Gastroesophageal sphincter (tissue), 4 donors: ENCODE data around the gene CPNE9. TPM values are rescaled to one million over a fixed set of nuclear protein-coding genes. Genes with fewer than 3 reads are reported as not detected.
A peak's percentile ranks its signal among the peaks of the same experiment; 100 is the strongest.

Experiments
- ATAC-seq: fragments of 150-250 bp; one replicate; pipeline ENCODE4 v1.9.1; 2016; ENCODE audit warnings: mild to moderate bottlenecking, moderate library complexity
- H3K27ac ChIP-seq, 4 donors: fragments of 200-600 bp; sonication (generic) in 3 of 4; 1 replicate in 3 of 4; 2 replicates in 1 of 4; pipeline ENCODE4 v1.5.1; 2016 to 2019
- H3K27me3 ChIP-seq: fragments of 200-600 bp; sonication (generic); one replicate; pipeline ENCODE4 v1.5.1; 2019
- H3K36me3 ChIP-seq, 2 donors: fragments of 200-600 bp; sonication (generic); one replicate each; pipeline ENCODE4 v1.5.1; 2019; ENCODE audit warnings: control low read depth in 1 of 2
- H3K4me1 ChIP-seq, 3 donors: fragments of 200-600 bp; sonication (generic); 1 replicate in 2 of 3; 2 replicates in 1 of 3; pipeline ENCODE4 v1.5.1; 2016 to 2019; ENCODE audit warnings: control low read depth in 2 of 3
- H3K4me3 ChIP-seq, 2 donors: fragments of 200-600 bp; sonication (generic); one replicate each; pipeline ENCODE4 v1.5.1; 2019; ENCODE audit warnings: mild to moderate bottlenecking in 1 of 2, moderate library complexity in 1 of 2
- H3K9me3 ChIP-seq, 3 donors: fragments of 200-600 bp; sonication (generic); one replicate each; pipeline ENCODE4 v1.5.1; 2017 to 2019; ENCODE audit warnings: control low read depth in 2 of 3
- CTCF ChIP-seq, 4 experiments: fragments of 200-600 bp in 2 of 4; fragments of 450-650 bp in 2 of 4; sonication (generic) in 1 of 4; IDR thresholded peaks; one replicate each; pipeline ENCODE4 v1.5.1; 2017 to 2019; ENCODE audit warnings: antibody characterized with exemption in 4 of 4, mild to moderate bottlenecking in 2 of 4, moderate library complexity in 2 of 4
- EP300 ChIP-seq: sonication (generic); formaldehyde crosslinking; IDR thresholded peaks from one replicate; pipeline ENCODE4 v1.6.1; 2017; ENCODE audit warnings: antibody characterized with exemption, mild to moderate bottlenecking
- POLR2A ChIP-seq, 2 donors: fragments of 450-650 bp; IDR thresholded peaks; one replicate each; pipeline ENCODE4 v1.6.1; 2017; ENCODE audit warnings: antibody characterized with exemption in 2 of 2, mild to moderate bottlenecking in 2 of 2, moderate library complexity in 1 of 2
- POLR2AphosphoS5 ChIP-seq: sonication (generic); formaldehyde crosslinking; IDR thresholded peaks from one replicate; pipeline ENCODE4 v1.6.1; 2017; ENCODE audit warnings: antibody characterized with exemption
- WGBS, 2 donors: methylation state at CpG; one replicate each; pipeline ENCODE4 v1.1.5; 2018; ENCODE audit warnings: low coverage in 1 of 2; 5-methylcytosine and 5-hydroxymethylcytosine counted together
- total RNA-seq, 4 donors: library from RNA; depleted of rRNA; stranded (reverse); fragments of >200 nt; gene quantifications; one replicate each; pipeline ENCODE4 v1.1.0, GENCODE V29; 2016

Gene CPNE9
- total RNA-seq, 4 donors from 2014 or later, result 1.1 TPM; not detected in 3

- no peak overlapping the region for H3K27ac ChIP-seq
- H3K4me3 ChIP-seq, result no peak overlapping the region
- H3K9me3 ChIP-seq, result no peaks in the 10 kb centered on the region
- no peaks in the 10 kb centered on the region for H3K36me3 ChIP-seq
- no peak for TF ChIP-seq POLR2AphosphoS5
- no peak for TF ChIP-seq CTCF (IDR thresholded peaks at IDR 0.05)
- no peak for TF ChIP-seq EP300
- TF ChIP-seq POLR2A (IDR thresholded peaks at IDR 0.05), result no peak
- peaks cover 0 to 16% (median 3%) of the 10 kb centered on the region in 3 donors for H3K4me1 ChIP-seq
- ATAC-seq, result no peak
- 65 to 92% methylated on average over 4 of the region's 4 CpGs for WGBS, 2 donors
- H3K27me3 ChIP-seq, result no peaks in the 10 kb centered on the region
Observed at GRCh38 chr3:9713142-9713541, 9.5 kb downstream of the CPNE9 start.

- Histone ChIP-seq H3K9me3 (no peaks in the 10 kb centered on the region), H3K4me3 (no peak overlapping the region), H3K27me3 (no peaks in the 10 kb centered on the region), H3K36me3 (no peaks in the 10 kb centered on the region), H3K27ac (peak overlapping the region in 3 of 4 donors; percentile 57 to 72 (median 67)), H3K4me1 (peaks cover 0 to 16% (median 3%) of the 10 kb centered on the region in 3 donors)
- TF ChIP-seq POLR2A (IDR thresholded peaks at IDR 0.05) (no peak), POLR2AphosphoS5 (no peak), CTCF (IDR thresholded peaks at IDR 0.05) (no peak), EP300 (no peak)
- 12 to 30% methylated on average over 2 to 4 of the region's 4 CpGs for WGBS, 2 donors
- peak; percentile 8 for ATAC-seq
Observed at GRCh38 chr3:9715136-9715535, 11.5 kb downstream of the CPNE9 start.

- peak; percentile 97 for ATAC-seq
- H3K27ac ChIP-seq, result peak overlapping the region; percentile 57 to 72 (median 63)
- peaks cover 0 to 16% (median 3%) of the 10 kb centered on the region in 3 donors for H3K4me1 ChIP-seq
- no peaks in the 10 kb centered on the region for H3K27me3 ChIP-seq
- no peak overlapping the region for H3K4me3 ChIP-seq
- TF ChIP-seq POLR2A (IDR thresholded peaks at IDR 0.05) (no peak), POLR2AphosphoS5 (peak; percentile 79), EP300 (no peak), CTCF (IDR thresholded peaks at IDR 0.05) (peak; percentile 70 to 93 (median 88))
- 18 to 25% methylated on average over 2 to 6 of the region's 6 CpGs for WGBS, 2 donors
- no peaks in the 10 kb centered on the region for H3K36me3 ChIP-seq
- H3K9me3 ChIP-seq, result no peaks in the 10 kb centered on the region
Observed at GRCh38 chr3:9715764-9716437, 12.3 kb downstream of the CPNE9 start.

GRCh38 chr3:9716801-9717555 lies 13.3 kb downstream of the CPNE9 start:
- H3K27ac ChIP-seq, result peak overlapping the region in 2 of 4 donors; percentile 67 to 72
- H3K27me3 ChIP-seq, result no peaks in the 10 kb centered on the region
- 78 to 88% methylated on average over 2 to 5 of the region's 5 CpGs for WGBS, 2 donors

More at GRCh38 chr3:9716801-9717555, 13.3 kb downstream of the CPNE9 start:
- peaks cover 0 to 16% (median 3%) of the 10 kb centered on the region in 3 donors for H3K4me1 ChIP-seq
- no peaks in the 10 kb centered on the region for H3K9me3 ChIP-seq
- no peak overlapping the region for H3K4me3 ChIP-seq
- no peak for ATAC-seq
- TF ChIP-seq EP300 (no peak), POLR2AphosphoS5 (no peak), POLR2A (IDR thresholded peaks at IDR 0.05) (no peak), CTCF (IDR thresholded peaks at IDR 0.05) (no peak)
- H3K36me3 ChIP-seq, result no peaks in the 10 kb centered on the region
